ENCODE results near the gene CST9L.

The CST9L gene

GRCh38 chr20:23568320-23568970 is at the start of gene CST9L:
CST9L (minus strand) TSS chr20:23568484; CDS start chr20:23568450, 34 bp downstream.
- no peak within 1 kb of the TSS for H3K4me3 ChIP-seq
- H3K27me3 ChIP-seq: no peaks in the 10 kb centered on the region
- H3K27ac ChIP-seq: no peak within 1 kb of the TSS
- no peaks in the 10 kb centered on the region for H4K20me1 ChIP-seq
- no peak within 1 kb of the TSS for H3K9ac ChIP-seq
- H3K36me3 ChIP-seq: no peaks in the 10 kb centered on the region
- TF ChIP-seq Cebpa-rat (IDR thresholded peaks at IDR 0.05): no peak
- no peaks in the 10 kb centered on the region for H3K9me3 ChIP-seq
- no peak within 1 kb of the TSS for H3K4me2 ChIP-seq
- no peaks in the 10 kb centered on the region for H3K4me1 ChIP-seq

GRCh38 chr20:23614163-23614562 is 45.9 kb upstream of the CST9L start:
- Histone ChIP-seq H3K4me3 (no peak overlapping the region), H3K36me3 (no peaks in the 10 kb centered on the region), H3K4me1 (0 out of 2 replicates have a peak, but pooled peaks cover under 1% of the 10 kb centered on the region), H4K20me1 (no peaks in the 10 kb centered on the region), H3K27me3 (no peaks in the 10 kb centered on the region), H3K9me3 (no peaks in the 10 kb centered on the region), H3K4me2 (no peak overlapping the region), H3K9ac (no peak overlapping the region), H3K27ac (no peak overlapping the region)
- TF ChIP-seq Cebpa-rat (IDR thresholded peaks at IDR 0.05): no peak

GRCh38 chr20:23613676-23614075 is 45.4 kb upstream of the CST9L start:
- Histone ChIP-seq H4K20me1 (no peaks in the 10 kb centered on the region), H3K4me2 (no peak overlapping the region), H3K4me1 (0 out of 2 replicates have a peak, but pooled peaks cover 4% of the 10 kb centered on the region), H3K4me3 (no peak overlapping the region), H3K27me3 (no peaks in the 10 kb centered on the region), H3K9ac (no peak overlapping the region), H3K27ac (no peak overlapping the region), H3K36me3 (no peaks in the 10 kb centered on the region), H3K9me3 (no peaks in the 10 kb centered on the region)
- TF ChIP-seq Cebpa-rat (IDR thresholded peaks at IDR 0.05): no peak

- no peak overlapping the region for H3K4me3 ChIP-seq
- H3K4me1 ChIP-seq: peaks cover 8% of the 10 kb centered on the region
- no peak overlapping the region for H3K9ac ChIP-seq
- no peak for TF ChIP-seq Cebpa-rat (IDR thresholded peaks at IDR 0.05)
- H3K27me3 ChIP-seq: no peaks in the 10 kb centered on the region
- no peaks in the 10 kb centered on the region for H3K9me3 ChIP-seq
- no peaks in the 10 kb centered on the region for H4K20me1 ChIP-seq
- H3K36me3 ChIP-seq: no peaks in the 10 kb centered on the region
- no peak overlapping the region for H3K27ac ChIP-seq
- no peak overlapping the region for H3K4me2 ChIP-seq
Measured at GRCh38 chr20:23612396-23612795, 44.1 kb upstream of the CST9L start.

- no peak for TF ChIP-seq Cebpa-rat (IDR thresholded peaks at IDR 0.05)
- Histone ChIP-seq H3K9me3 (no peaks in the 10 kb centered on the region), H3K27ac (no peak overlapping the region), H3K36me3 (no peaks in the 10 kb centered on the region), H3K27me3 (no peaks in the 10 kb centered on the region), H3K4me2 (no peak overlapping the region), H3K4me1 (peaks cover 21% of the 10 kb centered on the region), H3K4me3 (no peak overlapping the region), H4K20me1 (no peaks in the 10 kb centered on the region), H3K9ac (no peak overlapping the region)
Measured at GRCh38 chr20:23609486-23610109, 41.3 kb upstream of the CST9L start.

GRCh38 chr20:23608251-23608846 is 40.1 kb upstream of the CST9L start:
- H3K27me3 ChIP-seq: no peaks in the 10 kb centered on the region
- no peaks in the 10 kb centered on the region for H3K36me3 ChIP-seq
- no peak overlapping the region for H3K9ac ChIP-seq
- no peaks in the 10 kb centered on the region for H3K9me3 ChIP-seq
- H3K27ac ChIP-seq: no peak overlapping the region
- peaks cover 30% of the 10 kb centered on the region for H3K4me1 ChIP-seq
- H3K4me2 ChIP-seq: no peak overlapping the region
- no peak for TF ChIP-seq Cebpa-rat (IDR thresholded peaks at IDR 0.05)
- no peaks in the 10 kb centered on the region for H4K20me1 ChIP-seq
- no peak overlapping the region for H3K4me3 ChIP-seq

- H4K20me1 ChIP-seq: no peaks in the 10 kb centered on the region
- no peak overlapping the region for H3K4me3 ChIP-seq
- H3K9ac ChIP-seq: no peak overlapping the region
- H3K27ac ChIP-seq: peak overlapping the region; percentile 36; the same call in 1 of the 2 replicates
- H3K4me2 ChIP-seq: peak overlapping the region; percentile 56
- no peaks in the 10 kb centered on the region for H3K9me3 ChIP-seq
- H3K4me1 ChIP-seq: peaks cover 37% of the 10 kb centered on the region
- H3K27me3 ChIP-seq: no peaks in the 10 kb centered on the region
- no peak for TF ChIP-seq Cebpa-rat (IDR thresholded peaks at IDR 0.05)
- no peaks in the 10 kb centered on the region for H3K36me3 ChIP-seq
Measured at GRCh38 chr20:23607497-23608245, 39.4 kb upstream of the CST9L start.

- no peaks in the 10 kb centered on the region for H3K27me3 ChIP-seq
- no peaks in the 10 kb centered on the region for H3K36me3 ChIP-seq
- peaks cover 43% of the 10 kb centered on the region for H3K4me1 ChIP-seq
- H3K9ac ChIP-seq: no peak overlapping the region
- H3K27ac ChIP-seq: no peak overlapping the region
- H4K20me1 ChIP-seq: no peaks in the 10 kb centered on the region
- H3K4me2 ChIP-seq: peak overlapping the region; percentile 56
- no peak overlapping the region for H3K4me3 ChIP-seq
- H3K9me3 ChIP-seq: no peaks in the 10 kb centered on the region
- TF ChIP-seq Cebpa-rat (IDR thresholded peaks at IDR 0.05): no peak
Measured at GRCh38 chr20:23606652-23607049, 38.4 kb upstream of the CST9L start.

GRCh38 chr20:23605867-23606651 is 37.8 kb upstream of the CST9L start, which contains the start of gene CST9:
CST9 (minus strand) TSS chr20:23605917; CDS start chr20:23605864, 53 bp downstream.
- H3K4me1 ChIP-seq: peaks cover 43% of the 10 kb centered on the region
- peak within 1 kb of the TSS; percentile 56 for H3K4me2 ChIP-seq
- no peak for TF ChIP-seq Cebpa-rat (IDR thresholded peaks at IDR 0.05)

More at GRCh38 chr20:23605867-23606651, 37.8 kb upstream of the CST9L start, which contains the start of gene CST9:
- Histone ChIP-seq H3K9me3 (no peaks in the 10 kb centered on the region), H4K20me1 (no peaks in the 10 kb centered on the region), H3K27me3 (no peaks in the 10 kb centered on the region), H3K9ac (no peak within 1 kb of the TSS; the same call in 1 of the 2 replicates), H3K36me3 (no peaks in the 10 kb centered on the region), H3K4me3 (no peak within 1 kb of the TSS), H3K27ac (no peak within 1 kb of the TSS)

Data from BLaER1 (cell line).